H9 (cell line): ENCODE measurements around the gene ADGRG1. TPM values are rescaled to one million over a fixed set of nuclear protein-coding genes. Genes with fewer than 3 reads are reported as not detected.

ENCODE experiments used
- DNase-seq: peaks from one replicate; pipeline ENCODE4 v3.0.0-alpha.2; 2017
- H2AFZ ChIP-seq: one replicate; pipeline ENCODE4 v1.6.1; 2013; ENCODE audit warnings: mild to moderate bottlenecking, low read length, control low read depth, moderate library complexity
- H2AK5ac ChIP-seq: 2 replicates; pipeline ENCODE4 v1.6.1; 2013; ENCODE audit warnings: low read length, control low read depth, mixed read lengths; ENCODE audit not compliant: insufficient read length
- H2BK120ac ChIP-seq: one replicate; pipeline ENCODE4 v1.6.1; 2013; ENCODE audit warnings: low read depth, mild to moderate bottlenecking, low read length, control low read depth, inconsistent platforms; ENCODE audit not compliant: poor library complexity, severe bottlenecking
- H2BK12ac ChIP-seq: 2 replicates; pipeline ENCODE4 v1.6.1; 2013; ENCODE audit warnings: low read length, control low read depth, mixed read lengths, low read depth; ENCODE audit not compliant: insufficient read length
- H2BK15ac ChIP-seq: 2 replicates; pipeline ENCODE4 v1.6.1; 2013; ENCODE audit warnings: low read depth, low read length, control low read depth
- H2BK20ac ChIP-seq: one replicate; pipeline ENCODE4 v1.6.1; 2013; ENCODE audit warnings: low read depth, mild to moderate bottlenecking, low read length, control low read depth, inconsistent platforms; ENCODE audit not compliant: poor library complexity, severe bottlenecking
- H2BK5ac ChIP-seq: 2 replicates; pipeline ENCODE4 v1.6.1; 2013; ENCODE audit warnings: low read length, control low read depth, mixed read lengths; ENCODE audit not compliant: insufficient read length
- H3K14ac ChIP-seq: 2 replicates; pipeline ENCODE4 v1.6.1; 2013; ENCODE audit warnings: low read length, control low read depth; ENCODE audit not compliant: insufficient read depth
- H3K18ac ChIP-seq: 2 replicates; pipeline ENCODE4 v1.6.1; 2013; ENCODE audit warnings: low read depth, mild to moderate bottlenecking, mixed read lengths, low read length, control low read depth; ENCODE audit not compliant: insufficient read length
- H3K23ac ChIP-seq: 2 replicates; pipeline ENCODE4 v1.6.1; 2013; ENCODE audit warnings: low read length, control low read depth, mixed read lengths, low read depth; ENCODE audit not compliant: insufficient read length
- H3K23me2 ChIP-seq: 2 replicates; pipeline ENCODE4 v1.6.1; 2013; ENCODE audit warnings: low read depth, mild to moderate bottlenecking, mixed read lengths, low read length, control low read depth; ENCODE audit not compliant: insufficient read length, poor library complexity, severe bottlenecking
- H3K27ac ChIP-seq: 2 replicates; pipeline ENCODE4 v1.5.1; 2013; ENCODE audit warnings: low read length, control low read depth, mixed read lengths, low read depth; ENCODE audit not compliant: insufficient read length
- H3K27me3 ChIP-seq: 2 replicates; pipeline ENCODE4 v1.6.1; 2013; ENCODE audit warnings: low read length, control low read depth, inconsistent platforms; ENCODE audit not compliant: insufficient read depth
- H3K4ac ChIP-seq: 2 replicates; pipeline ENCODE4 v1.6.1; 2013; ENCODE audit warnings: low read depth, mild to moderate bottlenecking, control low read depth, inconsistent platforms, low read length, moderate library complexity
- H3K4me1 ChIP-seq: 2 replicates; pipeline ENCODE4 v1.6.1; 2013; ENCODE audit warnings: low read length, control low read depth, inconsistent platforms; ENCODE audit not compliant: insufficient read depth
- H3K4me2 ChIP-seq: 2 replicates; pipeline ENCODE4 v1.6.1; 2013; ENCODE audit warnings: low read length, control low read depth, mixed read lengths; ENCODE audit not compliant: insufficient read length, insufficient read depth
- H3K56ac ChIP-seq: 2 replicates; pipeline ENCODE4 v1.6.1; 2013; ENCODE audit warnings: low read depth, mild to moderate bottlenecking, mixed read lengths, low read length, control low read depth; ENCODE audit not compliant: insufficient read length
- H3K79me1 ChIP-seq: 2 replicates; pipeline ENCODE4 v1.6.1; 2013; ENCODE audit warnings: low read depth, mild to moderate bottlenecking, moderate library complexity, low read length, control low read depth, inconsistent platforms; ENCODE audit not compliant: insufficient read depth, poor library complexity, severe bottlenecking
- H3K79me2 ChIP-seq: 2 replicates; pipeline ENCODE4 v1.6.1; 2013; ENCODE audit warnings: low read length, control low read depth, inconsistent platforms; ENCODE audit not compliant: insufficient read depth
- H3K9ac ChIP-seq: 2 replicates; pipeline ENCODE4 v1.6.1; 2013; ENCODE audit warnings: low read length, control low read depth, mixed read lengths; ENCODE audit not compliant: insufficient read length; ENCODE audit errors: extremely low read depth
- H3K9me3 ChIP-seq: one replicate; pipeline ENCODE4 v1.6.1; 2013; ENCODE audit warnings: low read depth, low read length, inconsistent platforms; ENCODE audit not compliant: control insufficient read depth
- H3T11ph ChIP-seq: one replicate; pipeline ENCODE4 v1.6.1; 2013; ENCODE audit warnings: mild to moderate bottlenecking, low read length, control low read depth, inconsistent platforms
- H4K20me1 ChIP-seq: one replicate; pipeline ENCODE4 v1.6.1; 2013; ENCODE audit not compliant: control insufficient read depth, insufficient read length, insufficient read depth
- H4K5ac ChIP-seq: 2 replicates; pipeline ENCODE4 v1.6.1; 2013; ENCODE audit warnings: low read depth, mild to moderate bottlenecking, mixed read lengths, low read length, control low read depth; ENCODE audit not compliant: insufficient read length
- H4K8ac ChIP-seq: replicated peaks from 2 replicates; pipeline ENCODE4 v1.6.1; 2013; ENCODE audit warnings: low read length, control low read depth, mixed read lengths, low read depth; ENCODE audit not compliant: insufficient read length
- H4K91ac ChIP-seq: 2 replicates; pipeline ENCODE4 v1.6.1; 2013; ENCODE audit warnings: low read depth, mild to moderate bottlenecking, moderate library complexity, mixed read lengths, low read length, control low read depth; ENCODE audit not compliant: insufficient read length
- H3K27ac Mint-ChIP-seq, 3 experiments: 2 replicates in 2 of 3; 3 replicates in 1 of 3; pipeline ENCODE4 v1.8.0; 2020 to 2021; ENCODE audit warnings: mixed read lengths in 3 of 3, mild to moderate bottlenecking in 1 of 3, moderate library complexity in 1 of 3
- H3K27me3 Mint-ChIP-seq: 2 replicates; pipeline ENCODE4 v1.8.0; 2021; ENCODE audit warnings: low read depth, mild to moderate bottlenecking, moderate library complexity, mixed read lengths
- H3K36me3 Mint-ChIP-seq, 3 experiments: 2 replicates in 2 of 3; 3 replicates in 1 of 3; pipeline ENCODE4 v1.8.0; 2020 to 2021; ENCODE audit warnings: low read depth in 3 of 3, mixed read lengths in 3 of 3; ENCODE audit not compliant: insufficient read depth in 1 of 3
- H3K4me1 Mint-ChIP-seq, 2 experiments: 2 replicates each; pipeline ENCODE4 v1.8.0; 2020; ENCODE audit warnings: mixed read lengths in 2 of 2
- H3K4me3 Mint-ChIP-seq, 2 experiments: 2 replicates in 1 of 2; 3 replicates in 1 of 2; pipeline ENCODE4 v1.8.0; 2020 to 2021; ENCODE audit warnings: mild to moderate bottlenecking in 2 of 2, mixed read lengths in 2 of 2, moderate library complexity in 1 of 2
- H3K9me3 Mint-ChIP-seq, 2 experiments: 2 replicates in 1 of 2; 3 replicates in 1 of 2; pipeline ENCODE4 v1.8.0; 2020; ENCODE audit warnings: mild to moderate bottlenecking in 2 of 2, mixed read lengths in 2 of 2, moderate library complexity in 1 of 2
- CTCF ChIP-seq: fragments of 200-600 bp; sonication (generic); conservative IDR thresholded peaks from 3 replicates; pipeline ENCODE4 v1.8.0; 2021; ENCODE audit warnings: antibody characterized with exemption, mild to moderate bottlenecking
- WGBS: extraction: QIAGEN DNeasy Blood & Tissue Kit; methylation state at CpG from one replicate; pipeline ENCODE4 v1.1.7; 2013; ENCODE audit warnings: missing lambda C conversion rate, low lambda C conversion rate, mixed read lengths; ENCODE audit not compliant: insufficient read length; ENCODE audit errors: extremely low coverage; 5-methylcytosine and 5-hydroxymethylcytosine counted together
- total RNA-seq: library from RNA; stranded (reverse); gene quantifications from 2 replicates; pipeline ENCODE4 v1.2.1, GENCODE V29; 2021

ADGRG1 gene
- total RNA-seq, 1 experiment from 2014 or later = 1.1 TPM

- H3K27ac Mint-ChIP-seq = no peak overlapping the region
Observed at GRCh38 chr16:57607676-57608461, 20.6 kb upstream of the ADGRG1 start.

More at GRCh38 chr16:57607676-57608461, 20.6 kb upstream of the ADGRG1 start:
- no peak overlapping the region for H2BK120ac ChIP-seq
- H3K14ac ChIP-seq = no peak overlapping the region; the same call in 1 of the 2 replicates
- H3K4me2 ChIP-seq = no peak overlapping the region
- no peaks in the 10 kb centered on the region for H3K79me1 ChIP-seq
- H3K23ac ChIP-seq = no peak overlapping the region
- no peak overlapping the region for H4K5ac ChIP-seq
- H3K4me3 Mint-ChIP-seq = no peak overlapping the region
- H3K27me3 Mint-ChIP-seq = peaks cover 10% of the 10 kb centered on the region
- H3K4me1 Mint-ChIP-seq = peaks cover 4 to 16% of the 10 kb centered on the region in 2 experiments; a peak in 2 of 4 replicates
- no peaks in the 10 kb centered on the region for H4K20me1 ChIP-seq
- no peak overlapping the region for H4K91ac ChIP-seq
- TF ChIP-seq CTCF = no peak
- H2AK5ac ChIP-seq = no peak overlapping the region
- no peak overlapping the region for H2BK5ac ChIP-seq
- no peak overlapping the region for H3K9ac ChIP-seq
- H3K79me2 ChIP-seq = no peaks in the 10 kb centered on the region
- no peaks in the 10 kb centered on the region for H3K9me3 ChIP-seq
- no peak overlapping the region for H3K4ac ChIP-seq
- H3T11ph ChIP-seq = no peak overlapping the region
- no peak overlapping the region for H3K27ac ChIP-seq
- peak; percentile 11 for DNase-seq
- no peak overlapping the region for H4K8ac ChIP-seq
- WGBS = no CpG with 5 or more reads among the region's 10 CpGs
- H2BK15ac ChIP-seq = no peak overlapping the region
- no peak overlapping the region for H2AFZ ChIP-seq
- no peak overlapping the region for H2BK20ac ChIP-seq
- no peaks in the 10 kb centered on the region for H3K4me1 ChIP-seq
- H2BK12ac ChIP-seq = no peak overlapping the region
- no peaks in the 10 kb centered on the region for H3K36me3 Mint-ChIP-seq
- no peaks in the 10 kb centered on the region for H3K27me3 ChIP-seq
- no peaks in the 10 kb centered on the region for H3K9me3 Mint-ChIP-seq
- no peak overlapping the region for H3K56ac ChIP-seq
- no peaks in the 10 kb centered on the region for H3K23me2 ChIP-seq
- no peak overlapping the region for H3K18ac ChIP-seq
